ENCODE data around the gene NRROS.

Gene NRROS

GRCh38 chr3:196695849-196696226 lies 56.3 kb downstream of the NRROS start:
- Histone ChIP-seq H3K4me3 (ENCODE audit: low read length, poor library complexity, severe bottlenecking) (no peak overlapping the region), H3K9me2 (replicated peaks; ENCODE audit: low read depth, low read length) (no peaks in the 10 kb centered on the region), H3K4me1 (ENCODE audit: insufficient read depth, low read length, poor library complexity, severe bottlenecking) (no peaks in the 10 kb centered on the region)

DNA sequence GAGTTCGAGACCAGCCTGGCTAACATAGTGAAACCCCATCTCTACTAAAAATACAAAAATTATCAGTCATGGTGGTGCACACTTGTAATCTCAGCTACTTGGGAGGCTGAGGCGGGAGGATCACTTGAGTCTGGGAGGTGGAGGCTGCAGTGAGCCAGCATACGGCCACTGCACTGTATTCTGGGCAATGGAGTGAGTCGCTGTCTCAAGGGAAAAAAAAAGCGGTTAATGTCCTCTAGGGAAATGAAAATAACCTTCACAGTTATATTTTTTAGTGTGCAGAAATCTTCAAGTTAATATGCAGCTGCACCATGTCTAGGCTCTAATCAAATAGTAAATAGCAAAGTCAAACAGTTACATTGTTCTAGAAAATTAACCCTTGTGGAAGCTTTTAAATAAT lies 57.8 kb downstream of the NRROS start:
- Histone ChIP-seq H3K9me2 (replicated peaks; ENCODE audit: low read depth, low read length) (no peaks in the 10 kb centered on the region), H3K36me3 (ENCODE audit: insufficient read depth, low read length) (no peaks in the 10 kb centered on the region), H3K79me2 (ENCODE audit: insufficient read depth, low read length) (no peaks in the 10 kb centered on the region), H3K9me3 (ENCODE audit: insufficient read depth, low read depth, low read length) (no peaks in the 10 kb centered on the region), H2AFZ (ENCODE audit: low read length) (no peak overlapping the region), H3K9ac (ENCODE audit: low read depth, low read length, poor library complexity, severe bottlenecking) (no peak overlapping the region), H3K27me3 (ENCODE audit: insufficient read depth, low read length, poor library complexity, severe bottlenecking) (no peaks in the 10 kb centered on the region), H3K4me2 (ENCODE audit: low read depth, low read length, poor library complexity, severe bottlenecking) (no peak overlapping the region), H3F3A (ENCODE audit: low read depth) (no peaks in the 10 kb centered on the region), H4K20me1 (ENCODE audit: insufficient read depth, low read length, poor library complexity, severe bottlenecking) (no peaks in the 10 kb centered on the region), H3K4me1 (ENCODE audit: insufficient read depth, low read length, poor library complexity, severe bottlenecking) (no peaks in the 10 kb centered on the region), H3K4me3 (ENCODE audit: low read length, poor library complexity, severe bottlenecking) (no peak overlapping the region)
- TF ChIP-seq, protein P1, sequence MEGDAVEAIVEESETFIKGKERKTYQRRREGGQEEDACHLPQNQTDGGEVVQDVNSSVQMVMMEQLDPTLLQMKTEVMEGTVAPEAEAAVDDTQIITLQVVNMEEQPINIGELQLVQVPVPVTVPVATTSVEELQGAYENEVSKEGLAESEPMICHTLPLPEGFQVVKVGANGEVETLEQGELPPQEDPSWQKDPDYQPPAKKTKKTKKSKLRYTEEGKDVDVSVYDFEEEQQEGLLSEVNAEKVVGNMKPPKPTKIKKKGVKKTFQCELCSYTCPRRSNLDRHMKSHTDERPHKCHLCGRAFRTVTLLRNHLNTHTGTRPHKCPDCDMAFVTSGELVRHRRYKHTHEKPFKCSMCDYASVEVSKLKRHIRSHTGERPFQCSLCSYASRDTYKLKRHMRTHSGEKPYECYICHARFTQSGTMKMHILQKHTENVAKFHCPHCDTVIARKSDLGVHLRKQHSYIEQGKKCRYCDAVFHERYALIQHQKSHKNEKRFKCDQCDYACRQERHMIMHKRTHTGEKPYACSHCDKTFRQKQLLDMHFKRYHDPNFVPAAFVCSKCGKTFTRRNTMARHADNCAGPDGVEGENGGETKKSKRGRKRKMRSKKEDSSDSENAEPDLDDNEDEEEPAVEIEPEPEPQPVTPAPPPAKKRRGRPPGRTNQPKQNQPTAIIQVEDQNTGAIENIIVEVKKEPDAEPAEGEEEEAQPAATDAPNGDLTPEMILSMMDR (conservative IDR thresholded peaks at IDR 0.05; ENCODE audit: low read length), result no peak
- TF ChIP-seq EZH2phosphoT487 (IDR thresholded peaks at IDR 0.05; ENCODE audit: borderline replicate concordance), result no peak

More at GRCh38 chr3:196695849-196696226, 56.3 kb downstream of the NRROS start:
- H3K9ac ChIP-seq (ENCODE audit: low read depth, low read length, poor library complexity, severe bottlenecking), result no peak overlapping the region
- no peaks in the 10 kb centered on the region for H3F3A ChIP-seq (ENCODE audit: low read depth)
- no peaks in the 10 kb centered on the region for H3K36me3 ChIP-seq (ENCODE audit: insufficient read depth, low read length)
- no peak overlapping the region for H3K4me2 ChIP-seq (ENCODE audit: low read depth, low read length, poor library complexity, severe bottlenecking)
- no peak overlapping the region for H2AFZ ChIP-seq (ENCODE audit: low read length)
- H3K27me3 ChIP-seq (ENCODE audit: insufficient read depth, low read length, poor library complexity, severe bottlenecking), result no peaks in the 10 kb centered on the region
- no peaks in the 10 kb centered on the region for H3K9me3 ChIP-seq (ENCODE audit: insufficient read depth, low read depth, low read length)
- TF ChIP-seq, protein P1 (conservative IDR thresholded peaks at IDR 0.05; ENCODE audit: low read length), result no peak
- TF ChIP-seq EZH2phosphoT487 (IDR thresholded peaks at IDR 0.05; ENCODE audit: borderline replicate concordance), result no peak
- no peaks in the 10 kb centered on the region for H3K79me2 ChIP-seq (ENCODE audit: insufficient read depth, low read length)
- no peaks in the 10 kb centered on the region for H4K20me1 ChIP-seq (ENCODE audit: insufficient read depth, low read length, poor library complexity, severe bottlenecking)

- Histone ChIP-seq H3K27me3 (ENCODE audit: insufficient read depth, low read length, poor library complexity, severe bottlenecking) (no peaks in the 10 kb centered on the region), H3K36me3 (ENCODE audit: insufficient read depth, low read length) (no peaks in the 10 kb centered on the region), H3K9me2 (replicated peaks; ENCODE audit: low read depth, low read length) (no peaks in the 10 kb centered on the region), H2AFZ (ENCODE audit: low read length) (no peak overlapping the region), H4K20me1 (ENCODE audit: insufficient read depth, low read length, poor library complexity, severe bottlenecking) (no peaks in the 10 kb centered on the region), H3F3A (ENCODE audit: low read depth) (no peaks in the 10 kb centered on the region; the same call in 1 of the 2 replicates), H3K9ac (ENCODE audit: low read depth, low read length, poor library complexity, severe bottlenecking) (no peak overlapping the region), H3K9me3 (ENCODE audit: insufficient read depth, low read depth, low read length) (no peaks in the 10 kb centered on the region), H3K4me3 (ENCODE audit: low read length, poor library complexity, severe bottlenecking) (no peak overlapping the region), H3K79me2 (ENCODE audit: insufficient read depth, low read length) (no peaks in the 10 kb centered on the region), H3K4me2 (ENCODE audit: low read depth, low read length, poor library complexity, severe bottlenecking) (no peak overlapping the region), H3K4me1 (ENCODE audit: insufficient read depth, low read length, poor library complexity, severe bottlenecking) (no peaks in the 10 kb centered on the region)
- no peak for TF ChIP-seq EZH2phosphoT487 (IDR thresholded peaks at IDR 0.05; ENCODE audit: borderline replicate concordance)
- TF ChIP-seq, protein P1 (conservative IDR thresholded peaks at IDR 0.05; ENCODE audit: low read length), result no peak
These were observed 60.3 kb downstream of the NRROS start for GRCh38 chr3:196699749-196700148.

Measured in Loucy (cell line).